22Rv1 (cell line): Measurements from ENCODE around the gene PGGT1B.

ENCODE experiments used
- CTCF ChIP-seq: fragments of 450-650 bp; IDR thresholded peaks from 2 replicates; pipeline ENCODE4 v1.5.1; 2017; ENCODE audit warnings: mild to moderate bottlenecking
- ZFX ChIP-seq: fragments of 450-650 bp; IDR thresholded peaks from 2 replicates; pipeline ENCODE4 v1.6.1; 2017; ENCODE audit warnings: antibody characterized with exemption, borderline replicate concordance

DNA sequence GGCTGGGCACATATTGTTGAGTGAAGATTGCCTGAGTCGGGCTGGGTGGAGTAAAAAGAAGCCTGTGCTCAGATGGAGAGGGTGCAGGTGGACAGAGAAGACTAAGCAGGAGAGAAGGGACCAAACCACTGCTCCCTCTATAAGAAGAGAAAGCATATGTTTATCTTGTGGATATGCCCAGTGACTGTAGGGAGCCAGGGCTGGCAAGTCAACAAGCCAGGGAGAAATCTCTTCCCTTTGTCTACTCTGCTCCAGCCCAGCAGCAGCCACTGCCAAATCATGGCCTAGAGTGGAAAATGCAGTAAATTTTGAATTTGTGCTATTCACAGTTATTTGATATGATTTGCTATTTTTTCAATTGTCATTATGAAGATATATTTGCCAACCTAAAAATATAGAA lies 59.7 kb downstream of the PGGT1B start:
- TF ChIP-seq CTCF (no peak), ZFX (no peak)
